DLD1 (cell line): ENCODE data around the gene TCEA3.

Experiments
- in situ Hi-C: cut with HindIII; loops from 2 replicates; pipeline ENCODE4 v1.10.0; 2017; ENCODE audit warnings: low sequenced_read_pairs

Gene TCEA3

DNA sequence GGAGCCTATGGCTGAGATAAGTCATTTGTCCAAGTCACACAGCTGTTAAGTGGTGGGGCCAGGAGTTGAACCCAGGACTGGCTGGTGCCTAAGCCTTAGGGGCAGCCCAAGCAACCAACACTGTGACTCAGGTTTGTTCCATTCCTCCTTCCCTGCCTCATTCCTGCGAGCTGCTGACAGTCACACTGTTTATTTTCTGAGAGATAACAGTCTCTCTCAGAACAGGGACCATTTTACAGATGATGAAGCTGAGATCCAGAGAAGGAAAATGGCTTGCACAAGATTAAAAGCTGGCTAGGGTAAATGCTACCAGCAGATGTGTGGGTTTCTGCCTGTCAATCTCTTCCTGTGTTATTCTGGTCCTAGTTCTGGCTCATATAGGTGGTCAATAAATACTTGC lies 24.3 kb upstream of the TCEA3 start:
- in situ Hi-C loops = no loop called here

DNA sequence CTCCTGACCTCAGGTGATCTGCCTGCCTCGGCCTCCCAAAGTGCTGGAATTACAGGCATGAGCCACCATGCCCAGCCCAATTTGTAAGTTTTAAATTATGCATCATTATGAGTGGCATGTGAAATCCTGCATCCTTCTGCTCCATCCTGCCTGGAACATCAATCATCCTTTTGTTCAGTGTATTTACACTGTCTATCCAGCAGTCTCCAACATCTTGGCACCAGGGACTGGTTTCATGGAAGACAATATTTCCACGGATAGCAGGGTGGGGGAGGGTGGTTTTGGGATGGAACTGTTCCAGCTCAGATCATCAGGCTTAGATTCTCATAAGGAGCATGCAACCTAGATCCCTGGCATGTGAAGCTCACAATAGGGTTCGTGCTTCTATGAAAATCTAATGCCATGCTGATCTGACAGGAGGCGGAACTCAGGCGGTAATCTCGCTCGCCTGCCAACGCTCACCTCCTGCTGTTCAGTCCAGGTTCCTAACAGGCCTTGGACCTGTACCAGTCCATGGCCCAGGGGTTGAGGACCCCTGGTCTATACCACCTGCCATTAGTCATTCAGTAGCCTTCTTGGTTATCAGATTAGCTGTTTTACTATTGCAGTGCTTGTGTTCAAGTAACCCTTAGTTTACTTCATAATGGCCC lies 22.2 kb upstream of the TCEA3 start:
- in situ Hi-C loops = no loop called here

DNA sequence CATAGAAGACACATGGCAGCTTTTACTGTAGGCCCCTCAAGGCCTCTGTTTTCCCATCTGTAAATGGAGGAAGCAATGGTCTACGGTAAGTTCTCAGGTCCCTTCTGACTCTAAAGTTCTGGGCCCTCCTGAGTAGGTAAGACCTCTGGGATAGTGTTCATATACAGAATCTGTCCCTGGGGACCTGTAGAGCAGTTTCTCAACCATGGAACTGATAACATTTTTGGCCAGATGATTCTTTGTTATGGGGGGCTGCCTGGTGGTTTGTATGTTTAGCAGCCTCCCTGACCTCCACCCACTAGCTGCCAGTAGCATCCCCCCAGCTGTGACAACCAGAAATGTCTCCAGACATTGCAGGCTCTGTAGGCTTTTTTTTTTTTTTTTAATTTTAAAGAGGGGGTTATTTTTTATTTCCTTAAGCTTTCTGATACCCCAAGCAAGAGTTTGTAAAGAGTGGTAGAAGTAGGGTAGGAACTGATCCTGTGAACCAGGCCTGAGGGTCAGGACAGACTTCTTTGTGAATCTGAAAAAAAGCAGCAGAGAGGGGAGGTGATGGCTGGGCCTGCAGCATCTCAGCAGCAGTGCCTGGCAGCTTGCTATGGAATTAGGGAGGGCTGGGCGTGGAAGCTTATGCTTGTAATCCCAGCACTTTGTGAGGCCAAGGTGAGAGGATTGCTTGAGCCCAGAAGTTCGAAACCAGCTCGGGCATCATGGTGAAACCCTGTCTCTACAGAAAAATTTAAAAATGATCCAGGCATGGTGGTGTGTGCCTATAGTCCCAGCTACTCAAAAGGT lies 20.2 kb upstream of the TCEA3 start:
- in situ Hi-C loops = no loop called here

DNA sequence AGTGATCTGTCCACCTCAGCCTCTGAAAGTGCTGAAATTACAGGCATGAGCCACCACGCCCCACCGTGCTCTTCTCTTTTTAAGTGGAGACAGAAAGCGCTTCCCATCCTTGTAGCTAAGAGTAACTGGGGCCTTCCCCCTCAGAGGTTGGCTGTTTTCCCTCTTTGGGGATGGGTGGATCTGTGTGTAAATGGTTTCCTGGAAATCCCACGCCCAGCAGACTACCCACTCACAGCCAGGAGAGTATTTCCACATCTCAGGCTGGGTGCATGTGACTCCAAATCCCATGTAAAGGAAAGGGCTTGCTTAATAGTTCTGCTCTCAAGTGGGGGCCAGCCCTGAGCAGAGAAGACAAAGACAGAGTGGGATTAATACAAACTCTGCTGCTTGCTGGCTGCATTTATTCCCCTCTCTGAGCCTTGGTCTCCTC lies 19.6 kb upstream of the TCEA3 start:
- in situ Hi-C loops = no loop called here

DNA sequence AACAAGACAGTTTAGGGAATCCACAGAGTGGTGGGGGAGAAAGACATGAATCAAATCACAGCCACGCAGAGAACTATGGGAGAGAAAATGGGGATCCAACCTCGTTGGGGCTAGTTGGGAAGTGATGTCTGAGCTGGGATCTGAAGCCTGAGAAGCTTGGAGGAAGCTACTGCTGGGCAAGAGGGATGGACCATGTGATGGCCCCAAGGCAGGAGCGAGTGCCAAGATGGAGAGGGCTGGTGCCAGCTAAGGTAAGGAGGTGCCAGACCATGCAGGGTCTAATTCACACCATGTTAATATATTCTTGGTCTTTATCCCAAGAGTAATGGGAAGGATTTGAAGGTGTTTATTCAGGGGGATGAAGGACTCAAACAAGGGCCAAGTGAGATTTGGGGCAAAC lies 18.2 kb upstream of the TCEA3 start:
- in situ Hi-C loops = no loop called here

DNA sequence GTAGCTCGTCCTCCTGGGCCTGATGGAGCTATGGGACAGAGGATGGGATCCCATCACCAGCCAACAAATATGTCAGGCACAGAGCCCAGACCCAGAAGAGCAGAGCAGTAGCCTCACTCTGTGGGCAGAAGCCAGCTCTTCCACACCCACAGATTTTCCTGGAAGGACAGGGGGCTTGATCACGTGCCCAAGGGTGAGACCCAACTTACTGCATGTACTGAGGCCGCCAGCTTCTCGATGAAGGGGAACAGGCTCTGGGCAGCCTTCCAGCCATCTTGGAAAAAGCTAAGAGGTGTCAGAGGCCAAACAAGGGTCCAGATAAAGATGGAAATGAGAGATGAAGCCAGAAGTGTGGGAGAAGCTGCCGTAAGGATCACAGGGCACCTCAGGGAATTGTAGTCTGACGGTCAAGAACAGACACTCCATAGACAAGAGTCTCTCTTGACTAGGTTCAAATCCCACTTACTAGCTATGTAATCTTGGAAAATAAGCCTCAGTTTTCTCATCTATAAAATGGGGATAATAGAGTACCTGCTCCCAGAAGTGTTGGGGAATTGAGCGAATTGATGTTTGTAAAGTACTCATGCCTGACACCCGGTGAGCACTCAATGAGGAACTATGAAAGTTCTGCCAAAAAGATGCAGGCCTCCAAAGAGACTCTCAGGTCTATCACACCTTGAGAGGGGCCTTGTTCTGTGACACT lies 17.0 kb upstream of the TCEA3 start:
- in situ Hi-C loops = no loop called here

DNA sequence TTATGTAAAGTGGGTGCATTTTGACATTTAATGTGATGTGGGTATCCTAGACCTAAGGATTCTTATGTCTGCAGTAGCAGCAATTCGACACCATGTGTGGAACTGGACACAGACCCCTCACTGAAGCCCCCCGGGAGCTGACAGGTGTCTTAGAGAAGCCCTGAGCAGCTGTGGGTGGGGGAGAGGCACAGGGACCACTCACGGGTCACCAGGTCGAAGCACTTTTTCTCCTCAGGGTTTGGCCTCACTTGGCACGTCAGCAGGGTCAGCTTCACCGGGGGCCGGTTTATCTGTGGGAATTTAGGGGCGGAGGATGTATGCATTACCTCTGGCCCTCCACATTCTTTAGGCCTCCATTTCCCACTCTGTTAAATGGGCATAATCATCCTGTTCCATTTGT lies 14.0 kb upstream of the TCEA3 start:
- in situ Hi-C loops = no loop called here

DNA sequence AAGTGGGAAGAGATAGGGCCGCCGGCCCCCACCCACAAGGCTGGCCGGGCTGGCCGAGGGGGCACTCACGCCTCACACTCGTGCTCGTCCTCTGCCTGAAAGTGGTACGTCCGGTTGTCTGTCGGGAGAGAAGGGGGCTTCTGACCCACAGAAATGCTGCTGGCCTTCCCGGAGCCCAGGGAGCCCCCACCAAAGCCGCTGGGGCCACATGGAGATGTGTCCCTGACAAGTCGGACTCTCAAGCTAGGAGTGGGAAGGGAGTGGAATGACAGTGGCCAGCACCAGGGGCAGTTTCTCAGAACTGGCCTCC lies 12.8 kb upstream of the TCEA3 start:
- in situ Hi-C loops = no loop called here

DNA sequence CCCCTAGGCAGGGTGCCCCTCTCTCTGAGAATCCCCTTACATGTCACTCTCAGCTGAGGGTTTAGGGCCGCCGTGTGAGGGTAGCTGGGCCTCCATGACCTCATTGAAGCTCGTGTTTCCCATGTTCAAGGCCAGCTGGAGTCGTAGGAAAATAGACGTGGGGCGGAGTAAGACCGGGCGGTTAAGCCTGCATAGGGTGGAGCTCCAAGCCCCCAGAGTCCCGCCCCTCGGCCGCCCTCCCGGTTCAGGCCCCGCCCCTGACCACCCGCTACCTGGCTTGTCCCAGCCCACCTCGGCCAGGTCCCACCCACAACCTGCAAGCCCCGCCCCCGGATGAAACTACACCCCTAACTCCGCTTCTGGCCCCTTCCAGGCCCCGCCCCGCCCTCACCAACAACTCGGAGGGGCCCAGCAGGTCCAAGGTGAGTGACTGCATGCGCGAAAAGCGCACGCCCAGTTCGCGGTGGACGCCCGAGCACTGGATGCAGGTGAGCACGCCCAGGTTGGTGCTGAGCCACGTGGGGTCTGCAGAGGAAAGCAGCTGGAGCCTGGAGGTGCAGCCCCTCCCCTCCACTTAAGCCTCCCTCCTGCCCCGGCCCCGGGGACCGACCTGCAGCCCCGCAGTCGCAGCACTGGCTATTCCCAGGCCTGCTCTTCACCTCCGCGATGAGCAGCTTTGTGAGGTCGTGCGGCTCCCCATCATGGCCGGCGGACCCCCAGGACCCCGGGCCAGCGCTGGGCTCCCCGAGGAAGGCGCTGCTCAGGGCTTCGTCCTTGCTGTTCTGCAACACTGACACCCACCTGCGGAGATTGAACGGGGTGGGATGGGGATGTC lies 12.2 kb upstream of the TCEA3 start:
- in situ Hi-C loops = no loop called here

DNA sequence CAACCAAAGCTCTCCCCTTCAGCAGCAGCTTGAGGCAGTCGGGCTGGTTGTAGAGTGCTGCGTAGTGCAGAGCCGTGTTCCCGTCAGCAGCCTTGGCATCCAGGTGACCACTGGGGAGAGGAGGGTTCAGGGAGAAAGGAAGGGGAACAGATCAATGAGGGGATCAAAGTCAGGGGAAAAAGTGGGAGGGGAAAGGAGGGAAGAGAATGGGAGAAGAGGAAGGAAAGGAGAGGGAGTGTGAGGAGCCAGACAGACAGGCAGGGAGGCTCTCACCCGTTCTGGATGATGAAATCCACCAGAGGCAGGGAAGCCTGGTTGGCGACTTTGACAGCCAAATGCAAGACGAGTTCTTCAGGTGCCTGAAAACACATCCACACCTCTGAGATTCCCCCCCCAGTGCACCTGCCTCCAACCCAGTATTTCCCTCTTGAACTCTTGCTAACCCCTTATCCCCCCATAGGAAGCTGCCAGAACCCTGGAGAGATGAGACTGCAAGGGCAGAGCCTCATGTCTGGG lies 9.8 kb upstream of the TCEA3 start:
- in situ Hi-C loops = no loop called here

DNA sequence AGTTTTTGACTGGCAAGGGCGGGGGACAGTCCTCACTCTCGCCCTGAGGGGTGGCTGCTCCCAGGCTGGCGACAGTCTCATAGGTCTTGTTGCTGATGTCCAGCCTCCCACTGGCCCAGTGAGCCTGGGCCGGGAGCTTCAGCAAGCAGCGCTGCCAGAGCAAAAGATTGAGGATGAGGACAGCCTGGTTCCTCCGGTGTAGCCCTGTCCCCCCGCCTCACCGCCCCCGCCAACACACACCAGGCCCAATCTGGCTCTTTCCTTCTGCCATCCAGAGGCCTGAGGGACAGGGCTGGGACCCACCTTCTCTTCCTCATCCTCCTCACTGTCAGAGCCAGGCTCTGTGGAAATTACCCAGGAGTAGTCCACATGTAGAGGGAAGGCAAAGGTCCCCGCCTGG lies 8.6 kb upstream of the TCEA3 start:
- in situ Hi-C loops = no loop called here

DNA sequence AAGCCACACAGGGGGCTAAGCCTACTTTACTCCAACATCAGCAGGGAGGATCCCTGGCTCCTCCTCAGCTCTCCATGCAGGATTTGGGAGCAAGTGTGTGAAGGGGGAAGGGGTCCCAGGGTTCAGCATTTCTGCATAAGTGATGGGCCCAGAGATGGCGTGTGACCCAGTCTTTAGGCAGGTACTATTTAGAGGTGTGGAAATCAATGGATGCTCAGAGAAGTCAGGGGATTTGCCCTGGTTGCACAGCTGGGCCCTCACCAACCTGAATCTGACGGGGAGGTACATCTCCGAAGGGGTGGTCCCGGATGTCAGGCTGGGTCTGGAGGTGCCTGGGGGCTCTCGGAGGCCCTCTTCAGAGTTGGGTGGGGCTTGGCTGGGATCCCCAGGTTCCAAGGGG lies 6.9 kb upstream of the TCEA3 start:
- in situ Hi-C loops = no loop called here

DNA sequence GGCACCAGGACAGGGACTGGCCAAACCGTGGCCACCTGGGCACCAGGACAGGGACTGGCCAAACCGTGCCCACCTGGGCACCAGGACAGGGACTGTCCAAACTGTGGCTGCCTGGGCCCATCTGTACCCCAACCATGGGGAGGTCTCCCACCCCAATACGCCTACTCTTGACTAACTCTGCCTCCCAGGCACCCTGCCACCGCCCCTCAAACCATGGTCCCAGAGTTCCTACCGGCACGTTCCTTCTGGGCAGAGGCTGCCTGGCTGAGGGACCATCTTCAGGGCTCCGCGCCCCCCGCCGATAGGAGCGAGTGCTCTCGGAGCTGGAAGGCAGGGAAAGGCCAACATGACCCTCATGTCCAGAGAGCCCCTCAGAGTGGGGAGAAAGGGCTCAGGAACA lies 6.3 kb upstream of the TCEA3 start:
- in situ Hi-C loops = no loop called here

DNA sequence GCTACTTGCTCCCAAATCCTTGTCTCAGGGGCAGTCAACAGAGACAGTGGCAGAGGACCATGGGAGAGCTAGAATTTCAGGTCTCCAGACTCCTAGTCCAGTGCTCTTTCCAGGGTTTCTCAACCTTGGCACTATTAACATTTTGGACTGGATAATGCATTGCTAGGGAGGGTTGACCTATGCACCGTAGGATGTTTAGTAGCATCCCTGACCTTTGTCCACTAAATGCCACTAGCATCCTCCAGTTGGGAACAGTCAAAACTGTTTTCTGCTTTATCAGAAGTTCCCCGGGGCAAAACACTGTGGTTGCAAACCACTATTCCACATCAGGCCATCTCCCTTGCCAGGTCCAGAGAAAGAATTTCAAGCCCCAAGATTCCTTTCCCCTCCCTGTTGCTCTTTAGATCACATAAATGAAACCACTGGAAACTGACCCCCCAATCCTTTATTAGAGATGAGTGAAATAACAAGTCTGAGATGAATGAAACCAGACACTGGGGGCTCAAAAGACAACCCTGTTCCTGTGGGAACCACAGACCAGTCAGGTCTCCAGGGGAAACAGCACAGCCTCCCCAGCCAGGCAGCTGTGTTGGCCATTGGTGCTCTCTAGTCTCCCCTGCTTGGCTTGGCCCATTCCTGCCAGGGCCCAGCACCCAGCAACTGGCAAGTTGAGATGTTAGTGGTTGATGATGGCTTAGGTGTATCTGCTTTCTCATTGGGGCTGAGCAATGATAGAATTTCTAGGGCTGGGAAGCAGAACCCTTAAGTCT lies 3.8 kb upstream of the TCEA3 start:
- in situ Hi-C loops = loop anchor here (10.0 kb wide), 1 partner anchor 94 kb away; no protein-coding TSS in a partner anchor

DNA sequence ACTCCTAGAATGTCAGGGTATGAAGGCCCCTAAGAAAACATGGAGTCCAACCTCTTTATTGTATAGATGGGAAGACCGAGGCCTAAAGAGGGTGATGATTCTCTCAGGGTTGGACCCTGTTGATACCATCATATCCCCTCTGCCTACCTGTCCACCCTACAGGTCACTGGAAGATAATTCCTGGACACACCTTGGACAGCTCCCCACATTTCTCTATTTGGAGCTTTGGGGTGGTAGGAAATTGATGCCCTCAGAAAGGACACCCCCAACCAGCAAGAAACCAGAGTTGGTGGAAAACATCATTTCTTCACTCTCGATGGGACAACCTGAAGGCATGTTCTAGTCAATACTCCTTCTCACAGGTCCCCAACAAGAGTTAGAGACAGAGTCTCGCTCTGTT lies 3.0 kb upstream of the TCEA3 start:
- in situ Hi-C loops = loop anchor here (10.0 kb wide), 1 partner anchor 93 kb away; no protein-coding TSS in a partner anchor

DNA sequence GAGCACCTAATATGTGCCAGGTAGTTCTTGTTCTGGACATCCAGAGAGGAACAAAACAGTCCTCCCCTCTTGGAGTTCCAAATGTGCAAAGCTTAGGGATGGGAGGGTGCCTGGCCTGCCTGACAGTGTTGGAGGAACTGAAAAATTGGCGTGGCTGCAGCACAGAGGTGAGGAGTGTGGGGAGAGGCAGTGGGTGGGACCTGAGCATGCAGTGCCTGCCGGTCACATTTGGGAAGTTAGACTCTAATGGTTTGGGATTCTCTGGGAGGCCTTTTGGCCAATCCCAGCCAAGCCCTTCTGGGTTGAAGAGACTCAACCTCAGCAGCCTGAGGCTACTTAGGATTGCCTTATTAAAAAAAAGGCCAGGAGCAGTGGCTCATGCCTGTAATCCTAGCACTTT lies 2.3 kb upstream of the TCEA3 start:
- in situ Hi-C loops = loop anchor here (10.0 kb wide), 1 partner anchor 92 kb away; no protein-coding TSS in a partner anchor

DNA sequence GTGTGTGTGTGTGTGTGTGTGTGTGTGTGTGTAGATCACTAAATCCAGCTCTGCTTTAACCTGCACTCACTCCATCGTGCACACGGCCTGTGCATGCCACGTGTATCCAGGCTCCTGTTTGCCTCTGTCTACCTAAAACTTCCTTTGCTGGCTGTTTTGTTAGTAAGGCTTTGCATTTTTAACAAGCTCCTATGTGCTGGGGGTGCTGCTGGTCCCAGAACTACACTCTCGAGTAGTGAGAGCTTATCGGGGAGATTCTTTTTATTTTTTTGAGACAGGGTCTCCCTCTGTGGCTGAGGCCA lies 596 bp upstream of the TCEA3 start:
- in situ Hi-C loops = loop anchor here (10.0 kb wide), 1 partner anchor 90 kb away; no protein-coding TSS in a partner anchor

DNA sequence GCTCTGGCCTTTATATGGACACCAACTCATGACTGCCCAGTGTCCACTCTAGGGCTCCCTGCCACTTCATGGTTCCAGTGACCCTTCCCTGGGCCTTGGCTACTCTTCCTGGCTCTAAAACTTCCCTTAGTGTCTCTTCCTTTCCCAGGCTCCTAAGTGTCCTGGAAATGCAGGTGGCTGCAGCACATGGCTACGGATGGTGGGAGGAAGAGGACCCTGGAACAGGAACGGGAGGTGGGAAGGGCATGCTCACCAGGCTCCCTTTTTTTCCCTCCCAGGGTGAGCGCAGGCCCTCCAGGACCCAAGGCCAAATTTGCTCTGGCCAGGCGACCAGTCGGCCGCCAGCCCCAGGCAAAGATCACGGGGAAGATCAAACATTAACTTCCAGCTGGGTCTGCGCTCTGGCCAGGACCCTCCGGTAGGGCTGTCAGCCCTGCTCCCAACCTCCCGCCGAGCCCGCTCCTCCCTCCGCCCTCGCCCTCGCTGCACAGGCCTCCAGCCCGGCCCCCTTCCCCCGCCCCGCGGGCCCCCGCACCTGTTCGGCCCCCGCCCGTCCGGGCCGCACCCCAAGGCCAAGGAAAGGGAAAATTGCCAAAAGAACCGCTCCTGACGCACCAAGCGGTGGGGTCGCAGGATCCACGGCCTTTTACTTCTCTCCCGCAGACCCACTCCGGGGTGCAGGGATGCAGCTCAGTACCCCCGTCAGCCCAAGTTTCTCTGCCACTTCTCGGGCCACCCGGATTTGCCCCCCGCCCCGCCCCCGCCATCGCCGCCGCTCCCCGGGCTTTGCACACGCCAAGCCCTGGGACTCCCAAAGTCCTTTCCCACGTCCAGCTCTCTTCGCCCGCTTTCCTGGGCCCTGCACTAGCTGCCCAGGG lies 894 bp downstream of the TCEA3 start:
- in situ Hi-C loops = loop anchor here (10.0 kb wide), 1 partner anchor 89 kb away; no protein-coding TSS in a partner anchor

DNA sequence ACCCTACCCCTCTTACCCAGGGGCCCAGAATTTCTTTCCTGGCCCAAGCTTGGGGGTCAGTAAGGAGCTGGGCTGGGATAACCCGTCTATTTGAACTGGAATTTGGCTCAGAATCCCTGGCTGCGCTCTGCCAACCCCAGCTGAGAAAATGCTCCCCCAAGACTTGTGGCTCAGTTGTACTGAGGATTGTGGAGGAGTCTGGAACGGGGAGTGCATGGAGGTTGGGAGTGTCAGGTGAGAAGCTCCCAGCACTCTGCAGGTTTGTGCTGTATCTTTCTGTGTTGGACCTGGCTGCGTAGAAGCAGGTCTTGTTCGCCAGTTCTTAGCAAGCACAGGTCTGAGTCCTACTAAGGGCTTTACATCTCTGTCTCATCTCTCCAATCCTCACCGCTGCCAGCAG lies 1.6 kb downstream of the TCEA3 start:
- in situ Hi-C loops = loop anchor here (10.0 kb wide), 1 partner anchor 88 kb away; no protein-coding TSS in a partner anchor
